GM18870 (cell line): ENCODE results near the gene EHD1.

ENCODE experiments used
- ATAC-seq: cut with Tn5 transposase; IDR thresholded peaks from one replicate; pipeline ENCODE4 v1.9.1; 2021; ENCODE audit warnings: moderate library complexity; ENCODE audit not compliant: unreplicated experiment

The EHD1 gene

GRCh38 chr11:64875369-64876228 lies 2.8 kb downstream of the EHD1 start:
- ATAC-seq = no peak

DNA sequence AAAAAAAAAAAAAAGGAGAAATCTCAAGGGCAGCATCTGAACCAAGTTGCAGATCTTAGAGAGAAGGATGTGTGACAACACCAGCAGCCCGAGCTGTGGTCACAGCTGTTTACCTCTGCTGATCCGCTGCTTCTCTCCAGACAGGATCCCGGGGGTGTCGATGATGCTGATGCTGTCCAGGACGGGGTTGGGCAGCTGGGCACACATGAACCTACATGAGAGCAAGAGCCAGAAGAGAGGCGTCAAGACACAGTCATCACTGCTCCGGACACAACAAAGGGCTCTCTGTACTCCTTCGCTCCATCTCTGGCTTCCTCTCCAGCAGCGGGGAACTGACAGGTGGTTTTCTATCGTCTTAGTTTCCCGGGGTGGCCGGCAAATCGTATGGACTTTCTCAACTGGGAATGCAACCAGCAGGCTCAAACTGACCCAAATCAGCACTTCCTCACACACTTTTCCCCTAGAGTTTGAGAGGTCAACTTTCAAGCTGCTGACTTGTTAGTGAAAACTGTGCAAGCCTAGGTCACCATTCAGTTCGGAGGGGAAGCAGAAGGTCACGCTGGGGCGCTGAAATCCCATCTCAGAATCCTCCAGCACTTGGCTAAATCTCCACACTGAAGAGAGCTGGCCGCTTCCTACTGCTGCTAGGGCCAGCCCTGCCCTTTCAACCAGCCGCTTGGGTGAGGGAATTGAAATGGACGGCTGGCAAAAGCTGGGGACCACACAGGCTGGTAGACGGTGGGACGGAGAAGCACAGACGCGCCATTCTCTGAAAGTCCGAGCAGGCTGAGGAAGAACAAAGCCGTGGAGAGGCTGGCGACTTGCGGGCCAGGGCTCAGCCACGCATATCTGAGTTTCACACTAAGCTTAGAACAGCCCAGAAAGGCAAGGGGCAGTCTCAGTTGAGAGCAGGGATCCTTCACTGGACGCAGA lies 3.8 kb downstream of the EHD1 start:
- no peak for ATAC-seq

- no peak for ATAC-seq
These were observed 5.5 kb downstream of the EHD1 start for GRCh38 chr11:64872790-64873488.

DNA sequence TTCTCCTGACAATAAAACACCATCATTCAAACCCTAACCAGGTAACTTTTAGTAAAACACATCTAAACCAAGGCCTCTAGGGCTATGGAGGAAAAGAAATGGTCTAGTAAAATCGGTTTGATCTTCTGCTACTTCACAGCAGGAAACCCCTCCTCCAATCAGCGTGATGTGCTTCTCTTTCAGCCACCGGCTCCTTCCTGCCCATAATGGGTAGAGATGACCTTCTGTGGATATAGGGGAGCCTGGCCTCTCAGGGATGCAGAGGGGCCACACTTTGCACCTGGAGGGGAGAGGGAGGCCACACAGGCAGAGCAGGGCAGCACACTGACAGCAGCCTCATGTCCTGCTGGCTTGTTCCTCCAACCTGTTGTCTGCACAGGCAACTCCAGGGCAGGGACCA lies 6.9 kb downstream of the EHD1 start:
- ATAC-seq = no peak

- ATAC-seq = no peak
These were observed 7.4 kb downstream of the EHD1 start for GRCh38 chr11:64870893-64871466.

- ATAC-seq = no peak
These were observed 8.1 kb downstream of the EHD1 start for GRCh38 chr11:64870176-64870892.

- no peak for ATAC-seq
These were observed 8.7 kb downstream of the EHD1 start for GRCh38 chr11:64869571-64870175.

- ATAC-seq = no peak
These were observed 9.4 kb downstream of the EHD1 start for GRCh38 chr11:64868904-64869570.

GRCh38 chr11:64867748-64868462 lies 10.5 kb downstream of the EHD1 start:
- no peak for ATAC-seq

DNA sequence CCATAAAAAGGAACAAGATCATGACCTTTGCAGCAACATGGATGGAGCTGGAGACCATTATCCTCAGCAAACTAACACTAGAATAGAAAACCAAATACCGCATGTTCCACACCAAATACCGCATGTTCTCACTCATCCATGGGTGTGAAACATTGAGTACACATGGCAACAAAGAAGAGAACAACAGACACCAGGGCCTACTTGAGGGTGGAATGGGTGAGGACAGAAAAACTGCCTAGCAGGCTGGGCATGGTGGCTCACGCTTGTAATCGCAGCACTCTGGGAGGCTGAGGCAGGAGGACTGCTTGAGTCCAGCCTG lies 12.3 kb downstream of the EHD1 start:
- ATAC-seq = no peak

DNA sequence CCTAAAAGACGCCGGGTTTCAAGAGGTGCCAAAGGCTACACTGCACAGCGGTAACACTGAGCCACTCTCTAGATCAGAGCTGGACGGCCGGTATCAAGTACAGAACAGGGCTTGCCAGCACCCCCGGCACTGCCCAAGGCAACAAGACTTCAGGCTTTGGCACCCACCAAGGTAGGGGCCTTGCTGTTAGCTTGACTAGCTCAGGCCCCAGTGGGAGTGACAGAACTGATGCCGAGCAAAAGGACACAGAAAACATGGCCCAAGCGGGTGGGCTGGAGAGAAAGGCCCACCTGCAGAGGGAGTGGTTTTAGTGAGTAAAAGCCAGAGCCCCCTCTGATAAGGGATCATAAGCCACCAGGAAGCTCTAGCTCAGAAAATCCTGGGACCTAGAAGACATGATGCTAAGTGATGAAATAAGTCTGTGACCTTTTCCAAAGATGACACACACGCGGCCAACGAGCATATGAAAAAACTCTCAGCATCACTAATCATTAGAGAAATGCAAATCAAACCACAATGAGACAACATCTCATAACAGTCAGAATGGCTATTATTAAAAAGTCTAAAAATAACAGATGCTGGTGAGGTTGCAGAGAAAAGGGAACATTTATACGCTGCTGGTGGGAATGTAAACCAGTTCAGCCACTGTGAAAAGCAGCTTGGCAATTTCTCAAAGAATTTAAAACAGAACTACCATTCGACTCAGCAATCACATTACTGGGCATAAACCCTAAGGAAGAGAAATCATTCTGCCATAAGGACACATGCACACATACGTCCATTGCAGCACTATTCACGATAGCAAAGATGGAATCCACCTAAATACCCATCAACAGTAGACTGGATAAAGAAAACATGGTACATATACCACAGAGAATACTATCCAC lies 12.9 kb downstream of the EHD1 start:
- ATAC-seq = no peak

DNA sequence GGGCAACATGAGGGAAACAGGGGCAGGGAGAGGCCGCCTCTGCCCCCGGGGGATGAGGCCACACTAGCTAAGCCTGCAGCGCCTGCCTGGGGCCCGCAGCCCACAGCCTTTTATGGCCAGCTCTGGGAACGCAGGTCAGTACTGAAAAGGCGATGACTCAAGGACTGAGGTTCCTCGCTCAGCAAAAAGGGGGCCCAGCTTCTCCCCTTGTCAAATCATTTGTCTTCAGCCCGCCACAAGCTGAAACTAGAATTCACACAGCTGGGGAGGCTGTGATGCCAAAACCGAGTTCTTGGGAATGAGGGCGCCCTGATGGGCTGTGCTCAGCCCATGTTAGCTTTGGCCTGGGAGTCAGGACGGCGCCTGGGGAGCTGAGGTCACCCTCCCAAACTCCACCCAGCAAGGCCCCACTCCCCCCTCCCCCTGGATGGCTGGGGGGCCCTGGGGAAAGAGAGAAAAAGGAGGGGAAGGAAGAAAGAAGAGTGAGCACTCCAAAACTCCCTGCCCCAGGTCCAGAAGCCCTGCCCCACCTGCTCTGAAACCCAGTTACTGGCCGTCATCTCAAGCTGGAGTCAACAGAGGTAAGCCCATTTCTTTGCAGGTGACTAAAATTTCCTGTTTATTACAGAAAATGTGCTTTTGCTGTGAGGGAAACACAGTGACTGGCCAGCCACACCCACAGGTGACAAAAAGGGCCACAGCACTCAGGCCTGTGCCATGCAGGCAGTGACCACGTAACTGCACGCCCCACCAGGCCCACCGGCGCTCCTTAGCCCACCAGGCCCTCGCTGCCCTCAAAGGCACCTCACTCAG lies 13.7 kb downstream of the EHD1 start:
- ATAC-seq = no peak

- ATAC-seq = no peak
These were observed 14.3 kb downstream of the EHD1 start for GRCh38 chr11:64864135-64864472.

DNA sequence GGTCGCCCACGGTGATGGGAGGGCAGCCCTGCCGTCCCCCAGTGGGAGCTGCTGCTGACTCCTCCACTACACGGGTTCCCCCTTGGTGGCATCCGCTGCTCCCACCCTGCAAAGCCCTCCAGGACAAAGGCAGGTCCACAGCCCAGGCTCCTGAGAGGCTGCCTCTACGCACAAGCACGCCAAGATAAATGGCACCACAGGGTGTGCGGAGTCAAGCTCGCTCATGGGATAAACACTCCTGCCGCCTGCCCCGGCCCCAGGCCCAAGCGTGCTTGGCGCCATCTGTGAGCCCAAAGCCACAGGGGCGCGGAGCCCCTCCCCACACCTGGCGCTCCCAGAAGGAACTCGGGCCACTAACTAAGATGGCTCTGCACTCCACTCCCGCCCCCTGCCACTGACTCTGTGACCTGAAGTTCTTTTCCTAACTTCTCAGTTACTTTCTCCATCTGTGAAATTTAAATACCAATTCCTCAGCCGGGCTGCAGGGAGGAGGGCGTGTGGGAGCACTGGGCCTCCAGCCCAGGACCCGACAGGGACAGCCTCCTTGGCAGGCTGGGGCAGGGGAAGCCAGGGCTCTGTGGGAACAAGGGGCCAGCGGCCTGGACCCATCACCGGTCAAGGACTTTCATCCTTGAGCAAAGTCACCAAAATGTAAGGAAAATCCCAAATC lies 14.9 kb downstream of the EHD1 start:
- ATAC-seq = no peak

DNA sequence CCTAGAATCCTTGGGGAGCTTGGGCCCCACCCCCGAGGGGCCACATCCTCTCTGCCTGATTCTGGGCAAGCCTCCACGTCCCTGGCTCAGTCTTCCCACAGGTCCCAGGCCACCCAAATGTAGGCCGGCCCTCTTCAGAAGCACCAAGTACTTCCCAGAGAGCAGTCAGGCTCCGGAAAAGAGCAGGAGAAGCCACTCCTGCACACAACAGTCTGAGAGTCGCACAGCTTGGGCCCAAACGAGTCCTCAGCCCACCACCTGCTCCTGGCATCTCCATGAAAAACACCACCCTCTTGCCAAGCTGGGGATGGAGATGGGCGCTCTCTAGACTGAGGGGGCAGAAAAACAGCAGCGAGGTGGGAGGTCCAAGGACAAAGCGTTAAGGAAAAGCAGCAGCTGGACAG lies 15.4 kb downstream of the EHD1 start:
- no peak for ATAC-seq

DNA sequence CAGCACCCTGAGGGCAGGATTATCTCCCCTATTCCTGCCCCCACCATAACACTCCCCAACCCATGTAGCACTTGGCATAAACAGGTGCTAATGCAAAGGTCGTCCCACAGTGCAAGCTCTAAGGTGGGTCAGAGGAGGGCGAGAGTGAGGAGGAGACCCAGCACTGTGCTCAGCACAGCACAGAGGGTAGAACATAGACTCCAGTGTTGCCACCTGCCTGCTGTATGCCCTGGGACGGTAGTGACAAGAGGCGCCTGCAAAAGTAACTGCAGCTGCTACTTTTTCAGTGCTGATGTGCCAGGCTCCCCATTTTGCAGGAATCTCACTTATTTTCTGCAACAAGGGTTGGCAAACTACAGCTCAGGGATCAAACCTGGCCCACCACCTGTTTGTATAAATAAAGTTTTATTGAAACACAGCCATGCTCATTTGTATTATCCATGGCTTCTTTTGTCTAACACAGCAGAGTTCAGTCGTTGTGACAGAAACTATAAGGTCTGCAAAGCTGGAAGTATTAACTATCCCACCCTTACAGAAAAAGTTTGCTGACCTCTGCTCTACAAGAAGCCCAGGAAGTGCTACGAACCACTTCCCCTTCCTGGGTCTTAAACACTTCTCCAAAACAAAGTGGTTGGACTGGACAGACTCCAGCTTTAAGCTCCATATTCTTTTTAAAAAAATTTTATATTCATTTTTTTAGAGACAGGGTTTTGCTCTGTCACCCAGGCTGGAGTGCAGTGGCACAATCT lies 17.0 kb downstream of the EHD1 start:
- ATAC-seq = no peak
